Smooth muscle cell (in vitro differentiated cells): ENCODE measurements around the gene SLC45A2. TPM values are rescaled to one million over a fixed set of nuclear protein-coding genes. Genes with fewer than 3 reads are reported as not detected.
"Not testable (repeated sequence)": the region's sequence is repeated elsewhere in the genome, so short reads cannot be mapped to it uniquely, and the experiment has no call there.

Experiments
- DNase-seq: peaks from one replicate; lab custom pipeline; 2025; ENCODE audit not compliant: unreplicated experiment; lab: John Stamatoyannopoulos, UW
- H2AFZ ChIP-seq: fragments of 200-600 bp; sonication (generic); 2 replicates; pipeline ENCODE4 v1.6.0; 2016; ENCODE audit warnings: antibody characterized with exemption, low read depth, mild to moderate bottlenecking
- H3F3A ChIP-seq: fragments of 200-600 bp; sonication (generic); 2 replicates; pipeline ENCODE4 v1.6.0; 2017; ENCODE audit warnings: antibody characterized with exemption, low read depth
- H3K27ac ChIP-seq: fragments of 200-600 bp; sonication (generic); 2 replicates; pipeline ENCODE4 v1.5.1; 2016; ENCODE audit warnings: low read depth, mild to moderate bottlenecking
- H3K27me3 ChIP-seq: fragments of 200-600 bp; sonication (generic); 2 replicates; pipeline ENCODE4 v1.6.1; 2016; ENCODE audit warnings: low read depth, mild to moderate bottlenecking
- H3K36me3 ChIP-seq: fragments of 200-600 bp; sonication (generic); 2 replicates; pipeline ENCODE4 v1.5.1; 2016; ENCODE audit warnings: low read depth
- H3K4me1 ChIP-seq: fragments of 200-600 bp; sonication (generic); 2 replicates; pipeline ENCODE4 v1.5.1; 2016; ENCODE audit warnings: low read depth
- H3K4me2 ChIP-seq: fragments of 200-600 bp; sonication (generic); 2 replicates; pipeline ENCODE4 v1.6.0; 2016; ENCODE audit warnings: mild to moderate bottlenecking
- H3K4me3 ChIP-seq: fragments of 200-600 bp; sonication (generic); 2 replicates; pipeline ENCODE4 v1.5.1; 2016; ENCODE audit warnings: mild to moderate bottlenecking
- H3K79me2 ChIP-seq: fragments of 200-600 bp; sonication (generic); 2 replicates; pipeline ENCODE4 v1.6.0; 2016; ENCODE audit warnings: low read depth, mild to moderate bottlenecking
- H3K9ac ChIP-seq: fragments of 200-600 bp; sonication (generic); 2 replicates; pipeline ENCODE4 v1.6.0; 2016; ENCODE audit warnings: low read depth
- H3K9me3 ChIP-seq: fragments of 200-600 bp; sonication (generic); replicated peaks from 2 replicates; pipeline ENCODE4 v1.5.1; 2016; ENCODE audit warnings: low read depth
- H4K20me1 ChIP-seq: fragments of 200-600 bp; sonication (generic); 2 replicates; pipeline ENCODE4 v1.6.0; 2016; ENCODE audit warnings: low read depth
- WGBS: methylation state at CpG from one replicate; pipeline ENCODE4 v1.1.7; 2016; ENCODE audit warnings: low lambda C conversion rate; 5-methylcytosine and 5-hydroxymethylcytosine counted together
- polyA plus RNA-seq: library from polyadenylated mRNA; unstranded; fragments of >200 nt; fragmentation: Nextera tagmentation; extraction: Ambion mirVana; gene quantifications from 2 replicates; pipeline ENCODE4 v1.2.1, GENCODE V29; 2016
- total RNA-seq: library from RNA; depleted of rRNA; stranded (reverse); fragments of >200 nt; gene quantifications from 2 replicates; pipeline ENCODE4 v1.2.3, GENCODE V29; 2014
- TF ChIP-seq, protein P1 (sequence below): fragments of 200-600 bp; sonication (generic); IDR thresholded peaks from 2 replicates; pipeline ENCODE4 v1.5.1; 2017; ENCODE audit warnings: borderline replicate concordance, mild to moderate bottlenecking, antibody characterized with exemption; ENCODE audit not compliant: insufficient read depth, poor library complexity, severe bottlenecking

The SLC45A2 gene
- total and polyA plus RNA-seq, 2 experiments from 2014 or later: 0.36 to 0.59 TPM

DNA sequence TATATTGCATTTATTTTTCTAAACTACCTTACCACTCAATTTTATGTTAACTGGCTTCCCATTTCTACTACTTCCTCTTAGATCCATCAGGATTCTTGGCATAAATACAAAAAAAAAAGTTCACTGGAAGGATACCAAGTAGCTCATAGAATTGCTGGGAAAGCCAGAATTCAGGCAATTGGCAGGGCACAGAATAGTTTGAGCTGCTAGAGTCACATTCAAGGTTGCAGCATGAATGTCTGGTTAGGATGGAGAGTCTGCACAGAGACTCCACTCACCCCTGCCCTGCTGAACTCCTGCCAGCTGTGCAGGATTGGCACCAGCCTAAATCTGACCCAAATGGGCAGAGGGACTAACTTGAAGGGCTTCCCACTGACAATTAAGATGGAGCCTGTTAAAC lies 28.3 kb upstream of the SLC45A2 start:
- Histone ChIP-seq H3K27me3 (no peaks in the 10 kb centered on the region), H3K79me2 (no peaks in the 10 kb centered on the region), H3K4me3 (no peak overlapping the region), H3K36me3 (no peaks in the 10 kb centered on the region), H3K9me3 (no peaks in the 10 kb centered on the region), H3K9ac (no peak overlapping the region), H3K4me1 (peaks cover 7% of the 10 kb centered on the region), H3K4me2 (no peak overlapping the region), H3F3A (peaks cover 10% of the 10 kb centered on the region), H2AFZ (no peak overlapping the region), H4K20me1 (no peaks in the 10 kb centered on the region), H3K27ac (no peak overlapping the region)
- TF ChIP-seq, protein P1, sequence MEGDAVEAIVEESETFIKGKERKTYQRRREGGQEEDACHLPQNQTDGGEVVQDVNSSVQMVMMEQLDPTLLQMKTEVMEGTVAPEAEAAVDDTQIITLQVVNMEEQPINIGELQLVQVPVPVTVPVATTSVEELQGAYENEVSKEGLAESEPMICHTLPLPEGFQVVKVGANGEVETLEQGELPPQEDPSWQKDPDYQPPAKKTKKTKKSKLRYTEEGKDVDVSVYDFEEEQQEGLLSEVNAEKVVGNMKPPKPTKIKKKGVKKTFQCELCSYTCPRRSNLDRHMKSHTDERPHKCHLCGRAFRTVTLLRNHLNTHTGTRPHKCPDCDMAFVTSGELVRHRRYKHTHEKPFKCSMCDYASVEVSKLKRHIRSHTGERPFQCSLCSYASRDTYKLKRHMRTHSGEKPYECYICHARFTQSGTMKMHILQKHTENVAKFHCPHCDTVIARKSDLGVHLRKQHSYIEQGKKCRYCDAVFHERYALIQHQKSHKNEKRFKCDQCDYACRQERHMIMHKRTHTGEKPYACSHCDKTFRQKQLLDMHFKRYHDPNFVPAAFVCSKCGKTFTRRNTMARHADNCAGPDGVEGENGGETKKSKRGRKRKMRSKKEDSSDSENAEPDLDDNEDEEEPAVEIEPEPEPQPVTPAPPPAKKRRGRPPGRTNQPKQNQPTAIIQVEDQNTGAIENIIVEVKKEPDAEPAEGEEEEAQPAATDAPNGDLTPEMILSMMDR: no peak
- DNase-seq: no peak

DNA sequence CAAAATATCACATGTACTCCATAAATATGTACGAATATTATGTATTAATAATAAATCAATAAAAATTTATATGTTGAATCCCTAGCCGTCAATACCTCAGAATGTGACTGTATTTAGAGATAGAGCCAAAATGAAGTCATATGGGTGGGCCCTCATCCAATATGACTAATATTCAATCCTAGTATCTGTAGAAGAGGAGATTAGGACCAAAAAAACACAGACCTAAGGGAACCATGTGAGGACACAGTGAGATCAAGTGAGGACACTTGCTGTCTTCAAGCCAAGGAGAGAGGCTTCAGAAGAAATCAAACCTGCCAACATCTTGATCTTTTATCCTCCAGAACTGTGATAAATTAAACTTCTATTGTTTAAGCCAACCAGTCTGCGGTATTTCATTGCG lies 27.0 kb upstream of the SLC45A2 start:
- Histone ChIP-seq H4K20me1 (no peaks in the 10 kb centered on the region), H3K79me2 (no peaks in the 10 kb centered on the region), H3F3A (peaks cover 16% of the 10 kb centered on the region), H3K9me3 (no peaks in the 10 kb centered on the region), H3K4me2 (no peak overlapping the region), H3K27me3 (no peaks in the 10 kb centered on the region), H3K9ac (no peak overlapping the region), H3K4me1 (peaks cover 7% of the 10 kb centered on the region), H3K27ac (no peak overlapping the region), H3K36me3 (no peaks in the 10 kb centered on the region), H3K4me3 (no peak overlapping the region), H2AFZ (no peak overlapping the region)
- TF ChIP-seq, protein P1: no peak
- 94% methylated on average over 4 of the region's 4 CpGs for WGBS
- no peak for DNase-seq

DNA sequence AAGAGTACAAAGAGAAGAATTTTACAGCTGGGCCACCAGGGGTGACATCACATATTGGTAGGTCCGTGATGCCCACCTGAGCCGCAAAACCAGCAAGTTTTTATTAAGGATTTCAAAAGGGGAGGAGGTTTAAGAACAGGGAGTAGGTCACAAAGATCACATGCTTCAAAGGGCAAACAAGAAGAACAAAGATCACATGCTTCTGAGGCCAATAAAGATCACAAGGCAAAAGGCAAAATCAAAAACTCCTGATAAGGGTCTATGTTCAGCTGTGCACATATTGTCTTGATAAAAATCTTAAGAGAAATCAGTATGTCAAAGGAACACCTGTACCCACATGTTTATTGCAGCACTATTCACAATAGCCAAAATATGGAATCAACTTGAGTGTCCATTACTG lies 25.7 kb upstream of the SLC45A2 start:
- not testable (repeated sequence) for H3K27ac ChIP-seq, H3K4me2 ChIP-seq, H2AFZ ChIP-seq, H3K9ac ChIP-seq, H3K4me1 ChIP-seq, H3K4me3 ChIP-seq, DNase-seq, H3K36me3 ChIP-seq, H3K27me3 ChIP-seq, H4K20me1 ChIP-seq, H3K79me2 ChIP-seq, H3K9me3 ChIP-seq
- H3F3A ChIP-seq: peaks cover 16% of the 10 kb centered on the region
- 78% methylated on average over 2 of the region's 2 CpGs for WGBS

DNA sequence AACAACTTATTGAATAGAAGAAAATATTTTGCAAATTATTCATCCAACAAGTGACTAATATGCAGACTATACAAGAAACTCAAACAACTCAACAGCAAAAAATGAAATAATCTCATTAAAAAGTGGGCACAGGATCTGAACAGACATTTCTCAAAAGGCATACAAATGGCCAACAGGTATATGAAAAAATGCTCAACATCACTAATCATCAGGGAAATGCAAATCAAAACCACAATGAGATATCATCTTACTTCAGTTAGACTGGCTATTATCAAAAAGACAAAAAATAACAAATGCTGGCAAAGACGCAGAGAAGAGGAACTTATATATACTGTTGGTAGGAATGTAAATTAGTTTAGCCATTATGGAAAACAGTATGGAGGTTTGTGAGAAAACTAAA lies 25.1 kb upstream of the SLC45A2 start:
- Histone ChIP-seq H3K4me2 (no peak overlapping the region), H3K27ac (no peak overlapping the region)

More for the DNA sequence above, 25.1 kb upstream of the SLC45A2 start:
- H3K9ac ChIP-seq: no peak overlapping the region
- H3K9me3 ChIP-seq: no peaks in the 10 kb centered on the region
- no peak overlapping the region for H2AFZ ChIP-seq
- H3K36me3 ChIP-seq: no peaks in the 10 kb centered on the region
- 39% methylated on average over 1 of the region's 1 CpG for WGBS
- no peak overlapping the region for H3K4me3 ChIP-seq
- no peak for DNase-seq
- no peaks in the 10 kb centered on the region for H4K20me1 ChIP-seq
- TF ChIP-seq, protein P1: no peak
- H3K4me1 ChIP-seq: peaks cover 12% of the 10 kb centered on the region
- peaks cover 16% of the 10 kb centered on the region for H3F3A ChIP-seq
- no peaks in the 10 kb centered on the region for H3K27me3 ChIP-seq
- H3K79me2 ChIP-seq: peaks cover 4% of the 10 kb centered on the region
